ENCODE data around the gene LPIN1.

The LPIN1 gene

DNA sequence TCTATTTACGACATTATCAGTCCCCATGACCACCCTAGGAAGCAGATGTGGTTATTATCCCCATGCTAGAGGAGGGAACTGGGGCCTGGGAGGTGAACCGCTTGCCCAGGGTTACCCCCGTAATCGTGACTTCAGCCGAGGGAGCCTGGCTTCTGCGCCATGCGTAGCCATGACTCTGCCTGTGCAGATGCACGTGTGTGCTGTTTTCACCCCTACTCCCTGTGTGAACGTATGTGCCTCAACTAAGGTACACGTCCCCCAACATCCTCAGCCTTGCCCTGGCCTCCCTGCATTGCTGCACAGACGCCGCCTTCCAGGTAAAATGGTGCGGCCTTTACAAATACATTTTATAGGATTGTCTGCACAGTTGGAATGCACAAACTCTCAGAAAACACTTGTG, 40.2 kb downstream of the LPIN1 start:
- Histone ChIP-seq H3K4me1 (ENCODE audit: low read length) (no peaks in the 10 kb centered on the region), H3K36me3 (replicated peaks; ENCODE audit: low read depth, low read length) (peaks cover 36% of the 10 kb centered on the region), H3K27ac (ENCODE audit: low read length) (no peak overlapping the region), H3K4me2 (ENCODE audit: low read length) (no peak overlapping the region), H4K20me1 (ENCODE audit: insufficient read depth, low read length) (peaks cover 6% of the 10 kb centered on the region; the same call in 1 of the 2 replicates), H2AFZ (ENCODE audit: low read depth, low read length) (no peak overlapping the region), H3K4me3 (ENCODE audit: low read length) (no peak overlapping the region), H3K9ac (ENCODE audit: low read length) (no peak overlapping the region), H3K9me3 (ENCODE audit: insufficient read depth, low read length) (no peaks in the 10 kb centered on the region), H3K27me3 (ENCODE audit: low read depth, low read length) (no peaks in the 10 kb centered on the region), H3K79me2 (ENCODE audit: low read length) (no peaks in the 10 kb centered on the region)
- TF ChIP-seq CTCF (IDR thresholded peaks at IDR 0.05; ENCODE audit: low read depth, low read length) = no peak
- TF ChIP-seq EZH2phosphoT487 (IDR thresholded peaks at IDR 0.05; ENCODE audit: low read depth) = no peak

DNA sequence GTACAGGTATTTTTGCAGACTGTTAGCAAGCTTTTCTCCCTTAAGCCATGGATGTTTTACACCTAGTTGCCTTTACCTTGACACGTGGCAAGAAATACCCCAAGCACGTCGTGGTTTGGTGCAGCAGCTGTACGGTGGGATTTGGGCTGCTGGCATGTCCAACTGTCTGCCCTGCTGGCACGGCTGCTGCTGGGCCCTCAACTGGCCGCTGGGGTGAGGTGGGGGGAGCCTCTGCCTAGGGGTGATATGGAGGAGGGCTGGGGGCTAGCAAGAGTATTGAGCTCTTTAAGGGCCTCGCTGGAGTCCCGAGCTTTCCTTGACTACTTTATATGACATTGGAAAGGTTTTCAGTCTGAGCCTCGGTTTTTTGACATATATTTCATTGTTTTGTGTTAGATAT, 41.6 kb downstream of the LPIN1 start:
- no peak overlapping the region for H2AFZ ChIP-seq (ENCODE audit: low read depth, low read length)
- TF ChIP-seq EZH2phosphoT487 (IDR thresholded peaks at IDR 0.05; ENCODE audit: low read depth) = no peak
- TF ChIP-seq CTCF (IDR thresholded peaks at IDR 0.05; ENCODE audit: low read depth, low read length) = no peak

DNA sequence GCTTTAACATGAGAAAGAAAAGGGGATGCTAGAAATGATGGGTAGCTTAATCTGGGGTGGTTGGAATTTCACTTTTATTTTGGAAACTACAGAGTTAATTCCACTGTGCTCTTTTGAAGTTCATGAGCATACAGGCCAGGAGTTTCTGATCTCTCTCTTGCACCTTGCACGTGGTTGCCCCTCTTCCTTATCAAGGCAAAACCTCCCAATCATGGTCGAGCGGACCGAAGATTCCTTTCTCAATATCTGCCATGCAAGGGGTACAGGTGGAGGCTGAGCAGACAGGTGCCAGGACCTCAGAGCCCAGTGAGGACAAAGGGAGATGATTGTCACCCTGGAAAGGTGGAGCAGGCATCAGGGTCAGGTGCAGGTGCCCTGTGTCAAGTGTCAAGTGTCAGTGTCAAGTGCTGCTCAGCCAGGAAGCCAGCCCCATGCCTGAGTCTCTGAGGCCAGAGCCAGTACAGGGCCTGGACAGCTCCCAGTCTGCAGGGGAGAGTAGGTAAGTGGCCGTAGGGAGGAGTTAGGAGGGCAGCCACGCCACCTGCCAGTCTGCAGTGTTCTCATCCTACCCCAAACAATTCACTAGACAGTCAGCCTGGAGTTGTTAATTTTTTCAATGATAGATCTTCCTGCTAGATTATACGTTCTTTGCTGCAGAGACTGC, 42.2 kb downstream of the LPIN1 start:
- TF ChIP-seq EZH2phosphoT487 (IDR thresholded peaks at IDR 0.05; ENCODE audit: low read depth) (no peak), CTCF (IDR thresholded peaks at IDR 0.05; ENCODE audit: low read depth, low read length) (no peak)
- Histone ChIP-seq H3K27ac (ENCODE audit: low read length) (no peak overlapping the region), H3K27me3 (ENCODE audit: low read depth, low read length) (no peaks in the 10 kb centered on the region), H3K4me2 (ENCODE audit: low read length) (no peak overlapping the region), H3K4me1 (ENCODE audit: low read length) (no peaks in the 10 kb centered on the region), H3K4me3 (ENCODE audit: low read length) (no peak overlapping the region), H3K79me2 (ENCODE audit: low read length) (no peaks in the 10 kb centered on the region), H3K9ac (ENCODE audit: low read length) (no peak overlapping the region), H2AFZ (ENCODE audit: low read depth, low read length) (no peak overlapping the region), H3K9me3 (ENCODE audit: insufficient read depth, low read length) (no peaks in the 10 kb centered on the region), H4K20me1 (ENCODE audit: insufficient read depth, low read length) (peaks cover 6% of the 10 kb centered on the region; the same call in 1 of the 2 replicates), H3K36me3 (replicated peaks; ENCODE audit: low read depth, low read length) (peaks cover 43% of the 10 kb centered on the region)

More for the DNA sequence above, 41.6 kb downstream of the LPIN1 start:
- peaks cover 6% of the 10 kb centered on the region; the same call in 1 of the 2 replicates for H4K20me1 ChIP-seq (ENCODE audit: insufficient read depth, low read length)
- no peaks in the 10 kb centered on the region for H3K79me2 ChIP-seq (ENCODE audit: low read length)
- H3K4me2 ChIP-seq (ENCODE audit: low read length) = no peak overlapping the region
- H3K4me3 ChIP-seq (ENCODE audit: low read length) = no peak overlapping the region
- no peaks in the 10 kb centered on the region for H3K9me3 ChIP-seq (ENCODE audit: insufficient read depth, low read length)
- H3K4me1 ChIP-seq (ENCODE audit: low read length) = no peaks in the 10 kb centered on the region
- H3K36me3 ChIP-seq (replicated peaks; ENCODE audit: low read depth, low read length) = peaks cover 44% of the 10 kb centered on the region
- H3K27me3 ChIP-seq (ENCODE audit: low read depth, low read length) = no peaks in the 10 kb centered on the region
- no peak overlapping the region for H3K27ac ChIP-seq (ENCODE audit: low read length)
- no peak overlapping the region for H3K9ac ChIP-seq (ENCODE audit: low read length)

DNA sequence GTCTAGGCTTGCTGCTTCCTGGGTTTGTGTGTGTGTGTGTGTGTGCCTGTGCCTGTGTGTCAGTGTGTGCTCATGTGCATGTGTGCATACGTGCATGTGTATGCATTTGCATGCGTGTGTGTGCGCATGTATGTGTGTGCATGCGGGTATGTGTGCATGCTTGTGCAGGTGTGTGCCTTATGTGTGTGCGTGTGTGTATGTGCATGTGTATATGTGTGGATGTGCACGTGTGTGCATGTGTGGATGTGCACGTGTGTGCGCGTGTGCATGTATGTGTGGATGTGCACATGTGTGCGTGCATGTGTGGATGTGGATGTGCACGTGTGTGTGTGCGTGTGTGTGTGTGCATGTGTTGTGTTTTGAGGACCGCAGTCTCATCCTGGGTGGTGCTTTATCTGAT, 42.8 kb downstream of the LPIN1 start:
- Histone ChIP-seq H3K36me3 (replicated peaks; ENCODE audit: low read depth, low read length) (peaks cover 47% of the 10 kb centered on the region), H3K27ac (ENCODE audit: low read length) (no peak overlapping the region), H3K9me3 (ENCODE audit: insufficient read depth, low read length) (no peaks in the 10 kb centered on the region), H3K4me3 (ENCODE audit: low read length) (no peak overlapping the region), H3K27me3 (ENCODE audit: low read depth, low read length) (no peaks in the 10 kb centered on the region), H3K9ac (ENCODE audit: low read length) (no peak overlapping the region), H4K20me1 (ENCODE audit: insufficient read depth, low read length) (peaks cover 6% of the 10 kb centered on the region; the same call in 1 of the 2 replicates), H2AFZ (ENCODE audit: low read depth, low read length) (no peak overlapping the region), H3K79me2 (ENCODE audit: low read length) (no peaks in the 10 kb centered on the region), H3K4me1 (ENCODE audit: low read length) (no peaks in the 10 kb centered on the region), H3K4me2 (ENCODE audit: low read length) (no peak overlapping the region)
- no peak for TF ChIP-seq EZH2phosphoT487 (IDR thresholded peaks at IDR 0.05; ENCODE audit: low read depth)
- TF ChIP-seq CTCF (IDR thresholded peaks at IDR 0.05; ENCODE audit: low read depth, low read length) = no peak

All from OCI-LY3 (cell line).